H9 (cell line): ENCODE results near the gene SEMA4C. TPM values are rescaled to one million over a fixed set of nuclear protein-coding genes. Genes with fewer than 3 reads are reported as not detected.

Experiments
- DNase-seq: peaks from one replicate; pipeline ENCODE4 v3.0.0-alpha.2; 2017
- H2AFZ ChIP-seq: one replicate; pipeline ENCODE4 v1.6.1; 2013; ENCODE audit warnings: mild to moderate bottlenecking, low read length, control low read depth, moderate library complexity
- H2AK5ac ChIP-seq: 2 replicates; pipeline ENCODE4 v1.6.1; 2013; ENCODE audit warnings: low read length, control low read depth, mixed read lengths; ENCODE audit not compliant: insufficient read length
- H2BK120ac ChIP-seq: one replicate; pipeline ENCODE4 v1.6.1; 2013; ENCODE audit warnings: low read depth, mild to moderate bottlenecking, low read length, control low read depth, inconsistent platforms; ENCODE audit not compliant: poor library complexity, severe bottlenecking
- H2BK12ac ChIP-seq: 2 replicates; pipeline ENCODE4 v1.6.1; 2013; ENCODE audit warnings: low read length, control low read depth, mixed read lengths, low read depth; ENCODE audit not compliant: insufficient read length
- H2BK15ac ChIP-seq: 2 replicates; pipeline ENCODE4 v1.6.1; 2013; ENCODE audit warnings: low read depth, low read length, control low read depth
- H2BK20ac ChIP-seq: one replicate; pipeline ENCODE4 v1.6.1; 2013; ENCODE audit warnings: low read depth, mild to moderate bottlenecking, low read length, control low read depth, inconsistent platforms; ENCODE audit not compliant: poor library complexity, severe bottlenecking
- H2BK5ac ChIP-seq: 2 replicates; pipeline ENCODE4 v1.6.1; 2013; ENCODE audit warnings: low read length, control low read depth, mixed read lengths; ENCODE audit not compliant: insufficient read length
- H3K14ac ChIP-seq: 2 replicates; pipeline ENCODE4 v1.6.1; 2013; ENCODE audit warnings: low read length, control low read depth; ENCODE audit not compliant: insufficient read depth
- H3K18ac ChIP-seq: 2 replicates; pipeline ENCODE4 v1.6.1; 2013; ENCODE audit warnings: low read depth, mild to moderate bottlenecking, mixed read lengths, low read length, control low read depth; ENCODE audit not compliant: insufficient read length
- H3K23ac ChIP-seq: 2 replicates; pipeline ENCODE4 v1.6.1; 2013; ENCODE audit warnings: low read length, control low read depth, mixed read lengths, low read depth; ENCODE audit not compliant: insufficient read length
- H3K23me2 ChIP-seq: 2 replicates; pipeline ENCODE4 v1.6.1; 2013; ENCODE audit warnings: low read depth, mild to moderate bottlenecking, mixed read lengths, low read length, control low read depth; ENCODE audit not compliant: insufficient read length, poor library complexity, severe bottlenecking
- H3K27ac ChIP-seq: 2 replicates; pipeline ENCODE4 v1.5.1; 2013; ENCODE audit warnings: low read length, control low read depth, mixed read lengths, low read depth; ENCODE audit not compliant: insufficient read length
- H3K27me3 ChIP-seq: 2 replicates; pipeline ENCODE4 v1.6.1; 2013; ENCODE audit warnings: low read length, control low read depth, inconsistent platforms; ENCODE audit not compliant: insufficient read depth
- H3K4ac ChIP-seq: 2 replicates; pipeline ENCODE4 v1.6.1; 2013; ENCODE audit warnings: low read depth, mild to moderate bottlenecking, control low read depth, inconsistent platforms, low read length, moderate library complexity
- H3K4me1 ChIP-seq: 2 replicates; pipeline ENCODE4 v1.6.1; 2013; ENCODE audit warnings: low read length, control low read depth, inconsistent platforms; ENCODE audit not compliant: insufficient read depth
- H3K4me2 ChIP-seq: 2 replicates; pipeline ENCODE4 v1.6.1; 2013; ENCODE audit warnings: low read length, control low read depth, mixed read lengths; ENCODE audit not compliant: insufficient read length, insufficient read depth
- H3K56ac ChIP-seq: 2 replicates; pipeline ENCODE4 v1.6.1; 2013; ENCODE audit warnings: low read depth, mild to moderate bottlenecking, mixed read lengths, low read length, control low read depth; ENCODE audit not compliant: insufficient read length
- H3K79me1 ChIP-seq: 2 replicates; pipeline ENCODE4 v1.6.1; 2013; ENCODE audit warnings: low read depth, mild to moderate bottlenecking, moderate library complexity, low read length, control low read depth, inconsistent platforms; ENCODE audit not compliant: insufficient read depth, poor library complexity, severe bottlenecking
- H3K79me2 ChIP-seq: 2 replicates; pipeline ENCODE4 v1.6.1; 2013; ENCODE audit warnings: low read length, control low read depth, inconsistent platforms; ENCODE audit not compliant: insufficient read depth
- H3K9ac ChIP-seq: 2 replicates; pipeline ENCODE4 v1.6.1; 2013; ENCODE audit warnings: low read length, control low read depth, mixed read lengths; ENCODE audit not compliant: insufficient read length; ENCODE audit errors: extremely low read depth
- H3K9me3 ChIP-seq: one replicate; pipeline ENCODE4 v1.6.1; 2013; ENCODE audit warnings: low read depth, low read length, inconsistent platforms; ENCODE audit not compliant: control insufficient read depth
- H3T11ph ChIP-seq: one replicate; pipeline ENCODE4 v1.6.1; 2013; ENCODE audit warnings: mild to moderate bottlenecking, low read length, control low read depth, inconsistent platforms
- H4K20me1 ChIP-seq: one replicate; pipeline ENCODE4 v1.6.1; 2013; ENCODE audit not compliant: control insufficient read depth, insufficient read length, insufficient read depth
- H4K5ac ChIP-seq: 2 replicates; pipeline ENCODE4 v1.6.1; 2013; ENCODE audit warnings: low read depth, mild to moderate bottlenecking, mixed read lengths, low read length, control low read depth; ENCODE audit not compliant: insufficient read length
- H4K8ac ChIP-seq: replicated peaks from 2 replicates; pipeline ENCODE4 v1.6.1; 2013; ENCODE audit warnings: low read length, control low read depth, mixed read lengths, low read depth; ENCODE audit not compliant: insufficient read length
- H4K91ac ChIP-seq: 2 replicates; pipeline ENCODE4 v1.6.1; 2013; ENCODE audit warnings: low read depth, mild to moderate bottlenecking, moderate library complexity, mixed read lengths, low read length, control low read depth; ENCODE audit not compliant: insufficient read length
- H3K27ac Mint-ChIP-seq, 3 experiments: 2 replicates in 2 of 3; 3 replicates in 1 of 3; pipeline ENCODE4 v1.8.0; 2020 to 2021; ENCODE audit warnings: mixed read lengths in 3 of 3, mild to moderate bottlenecking in 1 of 3, moderate library complexity in 1 of 3
- H3K27me3 Mint-ChIP-seq: 2 replicates; pipeline ENCODE4 v1.8.0; 2021; ENCODE audit warnings: low read depth, mild to moderate bottlenecking, moderate library complexity, mixed read lengths
- H3K36me3 Mint-ChIP-seq, 3 experiments: 2 replicates in 2 of 3; 3 replicates in 1 of 3; pipeline ENCODE4 v1.8.0; 2020 to 2021; ENCODE audit warnings: low read depth in 3 of 3, mixed read lengths in 3 of 3; ENCODE audit not compliant: insufficient read depth in 1 of 3
- H3K4me1 Mint-ChIP-seq, 2 experiments: 2 replicates each; pipeline ENCODE4 v1.8.0; 2020; ENCODE audit warnings: mixed read lengths in 2 of 2
- H3K4me3 Mint-ChIP-seq, 2 experiments: 2 replicates in 1 of 2; 3 replicates in 1 of 2; pipeline ENCODE4 v1.8.0; 2020 to 2021; ENCODE audit warnings: mild to moderate bottlenecking in 2 of 2, mixed read lengths in 2 of 2, moderate library complexity in 1 of 2
- H3K9me3 Mint-ChIP-seq, 2 experiments: 2 replicates in 1 of 2; 3 replicates in 1 of 2; pipeline ENCODE4 v1.8.0; 2020; ENCODE audit warnings: mild to moderate bottlenecking in 2 of 2, mixed read lengths in 2 of 2, moderate library complexity in 1 of 2
- CTCF ChIP-seq: fragments of 200-600 bp; sonication (generic); conservative IDR thresholded peaks from 3 replicates; pipeline ENCODE4 v1.8.0; 2021; ENCODE audit warnings: antibody characterized with exemption, mild to moderate bottlenecking
- WGBS: extraction: QIAGEN DNeasy Blood & Tissue Kit; methylation state at CpG from one replicate; pipeline ENCODE4 v1.1.7; 2013; ENCODE audit warnings: missing lambda C conversion rate, low lambda C conversion rate, mixed read lengths; ENCODE audit not compliant: insufficient read length; ENCODE audit errors: extremely low coverage; 5-methylcytosine and 5-hydroxymethylcytosine counted together
- total RNA-seq: library from RNA; stranded (reverse); gene quantifications from 2 replicates; pipeline ENCODE4 v1.2.1, GENCODE V29; 2021

Gene SEMA4C
- total RNA-seq, 1 experiment from 2014 or later: 81.6 TPM

- Histone ChIP-seq H4K5ac (no peak overlapping the region), H2BK120ac (no peak overlapping the region), H2BK12ac (no peak overlapping the region), H2BK15ac (no peak overlapping the region), H3K79me1 (peaks cover 4% of the 10 kb centered on the region), H3K27me3 (no peaks in the 10 kb centered on the region), H3K4ac (no peak overlapping the region), H2BK5ac (no peak overlapping the region), H4K20me1 (no peaks in the 10 kb centered on the region), H3K27ac (no peak overlapping the region), H2AK5ac (no peak overlapping the region), H3K9me3 (no peaks in the 10 kb centered on the region), H2BK20ac (no peak overlapping the region), H3K18ac (no peak overlapping the region), H4K8ac (no peak overlapping the region), H3T11ph (no peak overlapping the region), H3K56ac (no peak overlapping the region), H3K4me1 (no peaks in the 10 kb centered on the region), H3K9ac (no peak overlapping the region), H3K23me2 (no peaks in the 10 kb centered on the region), H3K4me2 (no peak overlapping the region), H3K23ac (no peak overlapping the region), H2AFZ (no peak overlapping the region), H4K91ac (no peak overlapping the region), H3K79me2 (peaks cover 3% of the 10 kb centered on the region; the same call in 1 of the 2 replicates), H3K14ac (no peak overlapping the region)
- Mint-ChIP-seq H3K4me3 (no peak overlapping the region), H3K36me3 (peaks cover 32 to 80% (median 67%) of the 10 kb centered on the region in 3 experiments), H3K4me1 (peaks cover 1 to 2% of the 10 kb centered on the region in 2 experiments), H3K9me3 (no peaks in the 10 kb centered on the region), H3K27me3 (no peaks in the 10 kb centered on the region), H3K27ac (no peak overlapping the region)
- TF ChIP-seq CTCF: no peak
- no CpG with 5 or more reads among the region's 22 CpGs for WGBS
- DNase-seq: no peak
Observed at GRCh38 chr2:96826546-96827278, 43.2 kb downstream of the SEMA4C start.
